Loucy (cell line): ENCODE results near the gene RABL6.

Source experiments
- H2AFZ ChIP-seq: fragments of 200-600 bp; sonication (generic); 2 replicates; pipeline ENCODE4 v1.6.0; 2016; ENCODE audit warnings: antibody characterized with exemption, mild to moderate bottlenecking, low read length, moderate library complexity
- H3F3A ChIP-seq: fragments of 200-600 bp; 2 replicates; pipeline ENCODE4 v1.6.0; 2016; ENCODE audit warnings: antibody characterized with exemption, low read depth, mild to moderate bottlenecking
- H3K27me3 ChIP-seq: fragments of 200-600 bp; sonication (generic); 2 replicates; pipeline ENCODE4 v1.6.1; 2014; ENCODE audit warnings: low read length, mild to moderate bottlenecking; ENCODE audit not compliant: insufficient read depth, poor library complexity, severe bottlenecking
- H3K36me3 ChIP-seq: fragments of 200-600 bp; sonication (generic); 2 replicates; pipeline ENCODE4 v1.6.1; 2016; ENCODE audit warnings: low read length; ENCODE audit not compliant: insufficient read depth
- H3K4me1 ChIP-seq: fragments of 200-600 bp; sonication (generic); 2 replicates; pipeline ENCODE4 v1.5.1; 2014; ENCODE audit warnings: low read length, mild to moderate bottlenecking; ENCODE audit not compliant: insufficient read depth, poor library complexity, severe bottlenecking
- H3K4me2 ChIP-seq: fragments of 200-600 bp; sonication (generic); 2 replicates; pipeline ENCODE4 v1.6.0; 2014; ENCODE audit warnings: antibody characterized with exemption, low read length, low read depth, mild to moderate bottlenecking; ENCODE audit not compliant: poor library complexity, severe bottlenecking
- H3K4me3 ChIP-seq: fragments of 200-600 bp; sonication (generic); 2 replicates; pipeline ENCODE4 v1.5.1; 2014; ENCODE audit warnings: low read length, mild to moderate bottlenecking, mixed read lengths; ENCODE audit not compliant: poor library complexity, severe bottlenecking
- H3K79me2 ChIP-seq: fragments of 200-600 bp; sonication (generic); 2 replicates; pipeline ENCODE4 v1.6.1; 2014; ENCODE audit warnings: low read length; ENCODE audit not compliant: insufficient read depth
- H3K9ac ChIP-seq: fragments of 200-600 bp; sonication (generic); 2 replicates; pipeline ENCODE4 v1.6.0; 2014; ENCODE audit warnings: mild to moderate bottlenecking, low read depth, low read length, moderate library complexity; ENCODE audit not compliant: poor library complexity, severe bottlenecking
- H3K9me2 ChIP-seq: fragments of 200-600 bp; sonication (generic); replicated peaks from 2 replicates; pipeline ENCODE4 v1.6.1; 2016; ENCODE audit warnings: low read depth, low read length, mixed read lengths
- H3K9me3 ChIP-seq: fragments of 200-600 bp; sonication (generic); 2 replicates; pipeline ENCODE4 v1.6.1; 2014; ENCODE audit warnings: mild to moderate bottlenecking, antibody characterized with exemption, low read length, low read depth; ENCODE audit not compliant: insufficient read depth
- H4K20me1 ChIP-seq: fragments of 200-600 bp; sonication (generic); 2 replicates; pipeline ENCODE4 v1.6.0; 2014; ENCODE audit warnings: antibody characterized with exemption, low read length, mild to moderate bottlenecking; ENCODE audit not compliant: insufficient read depth, poor library complexity, severe bottlenecking
- CTCF ChIP-seq: fragments of 200-600 bp; sonication (generic); conservative IDR thresholded peaks from 2 replicates; pipeline ENCODE4 v1.5.1; 2014; ENCODE audit warnings: mild to moderate bottlenecking, antibody characterized with exemption, low read length
- EZH2phosphoT487 ChIP-seq: fragments of 200-600 bp; IDR thresholded peaks from 2 replicates; pipeline ENCODE4 v1.6.1; 2018; ENCODE audit warnings: antibody characterized with exemption, mild to moderate bottlenecking, moderate library complexity, borderline replicate concordance

RABL6 gene

GRCh38 chr9:136857166-136857565, 49.4 kb downstream of the RABL6 start:
- peaks cover 4% of the 10 kb centered on the region; the same call in 1 of the 2 replicates for H3K36me3 ChIP-seq
- no peak overlapping the region for H3K4me3 ChIP-seq
- H3K9ac ChIP-seq = no peak overlapping the region
- H2AFZ ChIP-seq = no peak overlapping the region
- H3F3A ChIP-seq = no peaks in the 10 kb centered on the region
- peaks cover 3% of the 10 kb centered on the region for H4K20me1 ChIP-seq
- no peaks in the 10 kb centered on the region for H3K4me1 ChIP-seq
- TF ChIP-seq CTCF (no peak), EZH2phosphoT487 (no peak)
- no peaks in the 10 kb centered on the region for H3K9me3 ChIP-seq
- H3K79me2 ChIP-seq = no peaks in the 10 kb centered on the region
- H3K9me2 ChIP-seq = no peaks in the 10 kb centered on the region
- H3K27me3 ChIP-seq = no peaks in the 10 kb centered on the region
- no peak overlapping the region for H3K4me2 ChIP-seq

- Histone ChIP-seq H2AFZ (no peak overlapping the region), H3K9me2 (no peaks in the 10 kb centered on the region), H3K36me3 (peaks cover 11% of the 10 kb centered on the region; the same call in 1 of the 2 replicates), H3F3A (no peaks in the 10 kb centered on the region), H3K9me3 (no peaks in the 10 kb centered on the region), H3K4me2 (no peak overlapping the region), H3K27me3 (no peaks in the 10 kb centered on the region), H4K20me1 (peaks cover 3% of the 10 kb centered on the region), H3K79me2 (peaks cover 1% of the 10 kb centered on the region; the same call in 1 of the 2 replicates), H3K4me3 (no peak overlapping the region), H3K4me1 (no peaks in the 10 kb centered on the region), H3K9ac (no peak overlapping the region)
- TF ChIP-seq CTCF (no peak), EZH2phosphoT487 (no peak)
Measured at GRCh38 chr9:136857581-136858412, 50.0 kb downstream of the RABL6 start.

GRCh38 chr9:136858452-136858843, 50.7 kb downstream of the RABL6 start:
- no peak overlapping the region for H2AFZ ChIP-seq
- H3K27me3 ChIP-seq = no peaks in the 10 kb centered on the region
- no peak overlapping the region for H3K9ac ChIP-seq
- H3F3A ChIP-seq = no peaks in the 10 kb centered on the region
- no peak overlapping the region for H3K4me3 ChIP-seq
- no peaks in the 10 kb centered on the region for H3K9me3 ChIP-seq
- peaks cover 17% of the 10 kb centered on the region; the same call in 1 of the 2 replicates for H3K36me3 ChIP-seq
- no peak for TF ChIP-seq EZH2phosphoT487
- TF ChIP-seq CTCF = no peak
- H3K9me2 ChIP-seq = no peaks in the 10 kb centered on the region
- H3K4me2 ChIP-seq = no peak overlapping the region
- peaks cover 8% of the 10 kb centered on the region for H4K20me1 ChIP-seq
- H3K79me2 ChIP-seq = peaks cover 8% of the 10 kb centered on the region; the same call in 1 of the 2 replicates
- H3K4me1 ChIP-seq = peaks cover under 1% of the 10 kb centered on the region
